Gastrocnemius medialis (tissue), 4 donors: ENCODE results near the gene PSG4.
"Not testable (repeated sequence)": the region's sequence is repeated elsewhere in the genome, so short reads cannot be mapped to it uniquely, and the experiment has no call there.

ENCODE experiments used
- CTCF ChIP-seq, 5 experiments: fragments of 450-650 bp in 3 of 5; fragments of 200-600 bp in 2 of 5; sonication (generic) in 2 of 5; IDR thresholded peaks in 4 of 5; conservative IDR thresholded peaks in 1 of 5; 1 replicate in 4 of 5; 2 replicates in 1 of 5; pipeline ENCODE4 v1.5.1; 2016 to 2019; ENCODE audit warnings: antibody characterized with exemption in 5 of 5, mild to moderate bottlenecking in 3 of 5, moderate library complexity in 3 of 5
- POLR2A ChIP-seq, 2 donors: fragments of 450-650 bp; IDR thresholded peaks; one replicate each; pipeline ENCODE4 v1.6.1; 2017; ENCODE audit warnings: antibody characterized with exemption in 2 of 2, mild to moderate bottlenecking in 2 of 2, moderate library complexity in 2 of 2

- TF ChIP-seq CTCF (IDR thresholded peaks at IDR 0.05 in 4 of 5, conservative IDR thresholded peaks at IDR 0.05 in 1 of 5); POLR2A (IDR thresholded peaks at IDR 0.05): not testable (repeated sequence)
Measured at GRCh38 chr19:43179569-43180147, 25.8 kb downstream of the PSG4 start.
